GM23338 (cell line): ENCODE results near the gene KRT38. TPM values are rescaled to one million over a fixed set of nuclear protein-coding genes. Genes with fewer than 3 reads are reported as not detected.

Experiments used
- ATAC-seq: fragments of 200-7000 bp; cut with Tn5 transposase; 3 replicates; pipeline ENCODE4 v1.9.1; 2020
- DNase-seq: peaks from one replicate; pipeline ENCODE4 v3.0.0-alpha.2; 2015; ENCODE audit warnings: low spot score
- H2AFZ ChIP-seq: fragments of 200-600 bp; sonication (generic); 2 replicates; pipeline ENCODE4 v1.8.0; 2016; ENCODE audit warnings: antibody characterized with exemption, mild to moderate bottlenecking, moderate library complexity
- H3F3A ChIP-seq: fragments of 200-600 bp; sonication (generic); replicated peaks from 2 replicates; pipeline ENCODE4 v1.8.0; 2017; ENCODE audit warnings: antibody characterized with exemption, mixed run types, low read depth
- H3K27ac ChIP-seq: fragments of 200-600 bp; sonication (generic); 2 replicates; pipeline ENCODE4 v1.6.1; 2016; ENCODE audit warnings: low read depth
- H3K27me3 ChIP-seq: fragments of 200-600 bp; sonication (generic); 2 replicates; pipeline ENCODE4 v1.8.0; 2016; ENCODE audit warnings: mild to moderate bottlenecking, mixed run types, moderate library complexity; ENCODE audit not compliant: insufficient read depth
- H3K36me3 ChIP-seq: fragments of 200-600 bp; sonication (generic); 2 replicates; pipeline ENCODE4 v1.8.0; 2016; ENCODE audit warnings: mild to moderate bottlenecking; ENCODE audit not compliant: insufficient read depth
- H3K4me1 ChIP-seq: fragments of 200-600 bp; sonication (generic); 2 replicates; pipeline ENCODE4 v1.8.0; 2016; ENCODE audit warnings: mild to moderate bottlenecking, moderate library complexity; ENCODE audit not compliant: insufficient read depth
- H3K4me2 ChIP-seq: fragments of 200-600 bp; sonication (generic); 2 replicates; pipeline ENCODE4 v1.7.1; 2017; ENCODE audit warnings: mixed run types
- H3K4me3 ChIP-seq: fragments of 200-600 bp; sonication (generic); 2 replicates; pipeline ENCODE4 v1.6.1; 2016; ENCODE audit warnings: mixed run types
- H3K79me2 ChIP-seq: fragments of 200-600 bp; sonication (generic); replicated peaks from 2 replicates; pipeline ENCODE4 v1.8.0; 2017; ENCODE audit warnings: mild to moderate bottlenecking; ENCODE audit not compliant: insufficient read depth
- H3K9me2 ChIP-seq: fragments of 200-600 bp; sonication (generic); 2 replicates; pipeline ENCODE4 v1.8.0; 2017; ENCODE audit not compliant: insufficient read depth
- H4K20me1 ChIP-seq: fragments of 200-600 bp; sonication (generic); replicated peaks from 2 replicates; pipeline ENCODE4 v1.8.0; 2017; ENCODE audit warnings: mild to moderate bottlenecking; ENCODE audit not compliant: insufficient read depth
- H3K27ac Mint-ChIP-seq: 2 replicates; pipeline ENCODE4 v1.8.0; 2020; ENCODE audit warnings: inconsistent platforms, mild to moderate bottlenecking, moderate library complexity, mixed read lengths
- H3K27me3 Mint-ChIP-seq: 3 replicates; pipeline ENCODE4 v1.8.0; 2022; ENCODE audit warnings: low read depth, mild to moderate bottlenecking, moderate library complexity, mixed read lengths, inconsistent platforms; ENCODE audit not compliant: insufficient read depth, poor library complexity
- H3K36me3 Mint-ChIP-seq: 3 replicates; pipeline ENCODE4 v1.8.0; 2021; ENCODE audit warnings: low read depth, mild to moderate bottlenecking, inconsistent platforms, moderate library complexity, mixed read lengths
- H3K4me1 Mint-ChIP-seq: 3 replicates; pipeline ENCODE4 v1.8.0; 2020; ENCODE audit warnings: mild to moderate bottlenecking, inconsistent platforms, mixed read lengths
- H3K4me3 Mint-ChIP-seq: 3 replicates; pipeline ENCODE4 v1.8.0; 2021; ENCODE audit warnings: moderate library complexity, mild to moderate bottlenecking, inconsistent platforms, mixed read lengths
- H3K9me3 Mint-ChIP-seq: 3 replicates; pipeline ENCODE4 v1.8.0; 2020; ENCODE audit warnings: moderate library complexity, mild to moderate bottlenecking, inconsistent platforms, mixed read lengths
- CREB1 ChIP-seq: fragments of 250-450 bp; sonication (Bioruptor Pico); IDR thresholded peaks from 2 replicates; pipeline ENCODE4 v1.5.0; 2020; ENCODE audit warnings: low read depth, mild to moderate bottlenecking, moderate library complexity
- EZH2 ChIP-seq: fragments of 200-600 bp; sonication (generic); IDR thresholded peaks from one replicate; pipeline ENCODE4 v1.8.0; 2017; ENCODE audit warnings: antibody characterized with exemption, mild to moderate bottlenecking, low read depth; ENCODE audit not compliant: unreplicated experiment
- EZH2phosphoT487 ChIP-seq: fragments of 200-600 bp; sonication (generic); IDR thresholded peaks from one replicate; pipeline ENCODE4 v1.8.1; 2018; ENCODE audit warnings: antibody characterized with exemption; ENCODE audit not compliant: unreplicated experiment
- POLR2AphosphoS5 ChIP-seq: IDR thresholded peaks from 2 replicates; pipeline ENCODE4 v1.6.1; 2016; ENCODE audit warnings: antibody characterized with exemption, low read depth
- STAT1 ChIP-seq: IDR thresholded peaks from one replicate; pipeline ENCODE4 v1.6.1; 2016; ENCODE audit warnings: antibody characterized with exemption; ENCODE audit not compliant: unreplicated experiment
- ZNF331 ChIP-seq: fragments of 250-450 bp; sonication (Bioruptor Pico); IDR thresholded peaks from 2 replicates; pipeline ENCODE4 v1.5.0; 2020; ENCODE audit warnings: low read depth, mild to moderate bottlenecking, moderate library complexity
- polyA plus RNA-seq: library from polyadenylated mRNA; unstranded; fragments of >200 nt; fragmentation: Nextera tagmentation; extraction: Ambion mirVana; gene quantifications from 2 replicates; pipeline ENCODE4 v1.2.1, GENCODE V29; 2016
- total RNA-seq: library from RNA; depleted of rRNA; stranded (reverse); fragments of >200 nt; shearing (Covaris generic); gene quantifications from 2 replicates; pipeline ENCODE4 v1.2.3, GENCODE V29; 2014
- TF ChIP-seq, protein P1 (sequence below): IDR thresholded peaks from 2 replicates; pipeline ENCODE4 v1.6.1; 2016; ENCODE audit warnings: antibody characterized with exemption
- TF ChIP-seq, protein P2 (sequence below): fragments of 250-450 bp; sonication (Bioruptor Pico); IDR thresholded peaks from 2 replicates; pipeline ENCODE4 v1.5.0; 2020; ENCODE audit warnings: mild to moderate bottlenecking, moderate library complexity

Gene KRT38
- total and polyA plus RNA-seq, 2 experiments from 2014 or later, result not detected

DNA sequence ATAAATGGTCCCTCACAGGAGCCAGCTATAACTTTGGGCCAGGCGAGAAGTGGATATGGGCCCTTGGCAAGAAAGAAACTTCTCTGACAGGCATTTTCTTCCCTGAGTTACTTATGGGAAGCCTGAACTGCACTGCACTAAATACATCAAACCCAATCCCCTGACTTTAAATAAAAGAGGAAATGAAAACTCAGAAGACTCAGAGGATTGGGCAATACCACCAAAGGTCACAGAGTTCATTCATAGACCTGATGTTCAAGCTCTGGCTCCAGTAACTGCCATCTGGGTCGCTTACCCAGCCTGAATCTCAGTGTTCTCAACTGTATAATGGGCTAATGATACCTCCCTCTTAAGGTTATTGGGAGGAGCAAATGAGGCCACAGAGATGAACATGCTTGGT lies 39.4 kb upstream of the KRT38 start:
- H3K4me3 Mint-ChIP-seq, result no peak overlapping the region
- Histone ChIP-seq H3K4me3 (no peak overlapping the region), H3K27me3 (no peaks in the 10 kb centered on the region), H3K79me2 (no peaks in the 10 kb centered on the region), H3K4me1 (no peaks in the 10 kb centered on the region), H3K9me2 (no peaks in the 10 kb centered on the region; the same call in 1 of the 2 replicates), H2AFZ (no peak overlapping the region), H4K20me1 (no peaks in the 10 kb centered on the region), H3F3A (no peaks in the 10 kb centered on the region), H3K27ac (no peak overlapping the region), H3K4me2 (no peak overlapping the region), H3K36me3 (no peaks in the 10 kb centered on the region)
- H3K9me3 Mint-ChIP-seq, result no peaks in the 10 kb centered on the region
- no peak overlapping the region for H3K27ac Mint-ChIP-seq
- peaks cover 12% of the 10 kb centered on the region for H3K27me3 Mint-ChIP-seq
- no peak for TF ChIP-seq CREB1 (CRISPR knock-in tag)
- no peak for TF ChIP-seq STAT1
- no peak for TF ChIP-seq ZNF331
- no peak for TF ChIP-seq POLR2AphosphoS5
- TF ChIP-seq EZH2phosphoT487, result no peak
- TF ChIP-seq, protein P1, sequence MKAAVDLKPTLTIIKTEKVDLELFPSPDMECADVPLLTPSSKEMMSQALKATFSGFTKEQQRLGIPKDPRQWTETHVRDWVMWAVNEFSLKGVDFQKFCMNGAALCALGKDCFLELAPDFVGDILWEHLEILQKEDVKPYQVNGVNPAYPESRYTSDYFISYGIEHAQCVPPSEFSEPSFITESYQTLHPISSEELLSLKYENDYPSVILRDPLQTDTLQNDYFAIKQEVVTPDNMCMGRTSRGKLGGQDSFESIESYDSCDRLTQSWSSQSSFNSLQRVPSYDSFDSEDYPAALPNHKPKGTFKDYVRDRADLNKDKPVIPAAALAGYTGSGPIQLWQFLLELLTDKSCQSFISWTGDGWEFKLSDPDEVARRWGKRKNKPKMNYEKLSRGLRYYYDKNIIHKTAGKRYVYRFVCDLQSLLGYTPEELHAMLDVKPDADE, result no peak
- no peak for TF ChIP-seq EZH2
- TF ChIP-seq, protein P2, sequence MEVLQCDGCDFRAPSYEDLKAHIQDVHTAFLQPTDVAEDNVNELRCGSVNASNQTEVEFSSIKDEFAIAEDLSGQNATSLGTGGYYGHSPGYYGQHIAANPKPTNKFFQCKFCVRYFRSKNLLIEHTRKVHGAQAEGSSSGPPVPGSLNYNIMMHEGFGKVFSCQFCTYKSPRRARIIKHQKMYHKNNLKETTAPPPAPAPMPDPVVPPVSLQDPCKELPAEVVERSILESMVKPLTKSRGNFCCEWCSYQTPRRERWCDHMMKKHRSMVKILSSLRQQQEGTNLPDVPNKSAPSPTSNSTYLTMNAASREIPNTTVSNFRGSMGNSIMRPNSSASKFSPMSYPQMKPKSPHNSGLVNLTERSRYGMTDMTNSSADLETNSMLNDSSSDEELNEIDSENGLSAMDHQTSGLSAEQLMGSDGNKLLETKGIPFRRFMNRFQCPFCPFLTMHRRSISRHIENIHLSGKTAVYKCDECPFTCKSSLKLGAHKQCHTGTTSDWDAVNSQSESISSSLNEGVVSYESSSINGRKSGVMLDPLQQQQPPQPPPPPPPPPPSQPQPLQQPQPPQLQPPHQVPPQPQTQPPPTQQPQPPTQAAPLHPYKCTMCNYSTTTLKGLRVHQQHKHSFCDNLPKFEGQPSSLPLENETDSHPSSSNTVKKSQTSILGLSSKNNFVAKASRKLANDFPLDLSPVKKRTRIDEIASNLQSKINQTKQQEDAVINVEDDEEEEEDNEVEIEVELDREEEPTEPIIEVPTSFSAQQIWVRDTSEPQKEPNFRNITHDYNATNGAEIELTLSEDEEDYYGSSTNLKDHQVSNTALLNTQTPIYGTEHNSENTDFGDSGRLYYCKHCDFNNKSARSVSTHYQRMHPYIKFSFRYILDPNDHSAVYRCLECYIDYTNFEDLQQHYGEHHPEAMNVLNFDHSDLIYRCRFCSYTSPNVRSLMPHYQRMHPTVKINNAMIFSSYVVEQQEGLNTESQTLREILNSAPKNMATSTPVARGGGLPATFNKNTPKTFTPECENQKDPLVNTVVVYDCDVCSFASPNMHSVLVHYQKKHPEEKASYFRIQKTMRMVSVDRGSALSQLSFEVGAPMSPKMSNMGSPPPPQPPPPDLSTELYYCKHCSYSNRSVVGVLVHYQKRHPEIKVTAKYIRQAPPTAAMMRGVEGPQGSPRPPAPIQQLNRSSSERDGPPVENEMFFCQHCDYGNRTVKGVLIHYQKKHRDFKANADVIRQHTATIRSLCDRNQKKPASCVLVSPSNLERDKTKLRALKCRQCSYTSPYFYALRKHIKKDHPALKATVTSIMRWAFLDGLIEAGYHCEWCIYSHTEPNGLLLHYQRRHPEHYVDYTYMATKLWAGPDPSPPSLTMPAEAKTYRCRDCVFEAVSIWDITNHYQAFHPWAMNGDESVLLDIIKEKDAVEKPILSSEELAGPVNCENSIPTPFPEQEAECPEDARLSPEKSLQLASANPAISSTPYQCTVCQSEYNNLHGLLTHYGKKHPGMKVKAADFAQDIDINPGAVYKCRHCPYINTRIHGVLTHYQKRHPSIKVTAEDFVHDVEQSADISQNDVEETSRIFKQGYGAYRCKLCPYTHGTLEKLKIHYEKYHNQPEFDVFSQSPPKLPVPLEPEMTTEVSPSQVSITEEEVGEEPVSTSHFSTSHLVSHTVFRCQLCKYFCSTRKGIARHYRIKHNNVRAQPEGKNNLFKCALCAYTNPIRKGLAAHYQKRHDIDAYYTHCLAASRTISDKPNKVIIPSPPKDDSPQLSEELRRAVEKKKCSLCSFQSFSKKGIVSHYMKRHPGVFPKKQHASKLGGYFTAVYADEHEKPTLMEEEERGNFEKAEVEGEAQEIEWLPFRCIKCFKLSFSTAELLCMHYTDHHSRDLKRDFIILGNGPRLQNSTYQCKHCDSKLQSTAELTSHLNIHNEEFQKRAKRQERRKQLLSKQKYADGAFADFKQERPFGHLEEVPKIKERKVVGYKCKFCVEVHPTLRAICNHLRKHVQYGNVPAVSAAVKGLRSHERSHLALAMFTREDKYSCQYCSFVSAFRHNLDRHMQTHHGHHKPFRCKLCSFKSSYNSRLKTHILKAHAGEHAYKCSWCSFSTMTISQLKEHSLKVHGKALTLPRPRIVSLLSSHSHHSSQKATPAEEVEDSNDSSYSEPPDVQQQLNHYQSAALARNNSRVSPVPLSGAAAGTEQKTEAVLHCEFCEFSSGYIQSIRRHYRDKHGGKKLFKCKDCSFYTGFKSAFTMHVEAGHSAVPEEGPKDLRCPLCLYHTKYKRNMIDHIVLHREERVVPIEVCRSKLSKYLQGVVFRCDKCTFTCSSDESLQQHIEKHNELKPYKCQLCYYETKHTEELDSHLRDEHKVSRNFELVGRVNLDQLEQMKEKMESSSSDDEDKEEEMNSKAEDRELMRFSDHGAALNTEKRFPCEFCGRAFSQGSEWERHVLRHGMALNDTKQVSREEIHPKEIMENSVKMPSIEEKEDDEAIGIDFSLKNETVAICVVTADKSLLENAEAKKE, result no peak
- H3K36me3 Mint-ChIP-seq, result no peaks in the 10 kb centered on the region
- DNase-seq (no peak), ATAC-seq (no peak)
- H3K4me1 Mint-ChIP-seq, result no peaks in the 10 kb centered on the region
